Endothelial cell of umbilical vein (primary cell): Measurements from ENCODE around the gene DIP2C. TPM values are rescaled to one million over a fixed set of nuclear protein-coding genes. Genes with fewer than 3 reads are reported as not detected.

Experiments used
- BruUV-seq: library from RNA; stranded (reverse); fragments of 400-500 nt; replicated peaks from 2 replicates; lab custom pipeline; 2021; lab: Mats Ljungman, UMichigan
- CTCF ChIA-PET: fragments of 300-600, 350-600 bp; sonication (Branson Sonifier 250); formaldehyde crosslinking; loops from one replicate; lab custom pipeline; 2021; ENCODE audit warnings: antibody characterized with exemption, inconsistent platforms; lab: Charles Lee
- POLR2A ChIA-PET: fragments of 300-600, 350-600 bp; sonication (Branson Sonifier 250); formaldehyde crosslinking; loops from one replicate; lab custom pipeline; 2021; ENCODE audit warnings: antibody characterized with exemption, inconsistent platforms; lab: Charles Lee
- DNase-seq: peaks from one replicate; pipeline ENCODE4 v3.0.0-alpha.2; 2011; ENCODE audit warnings: low read depth, low spot score
- FAIRE-seq: peaks from 2 replicates; lab custom pipeline; 2011; peaks lifted over from hg19 to GRCh38; lab: Jason Lieb, UNC
- H2AFZ ChIP-seq: 2 replicates; pipeline ENCODE4 v1.6.0; 2012; ENCODE audit warnings: low read depth, low read length, control low read depth, inconsistent platforms
- H3K27ac ChIP-seq: 2 replicates; pipeline ENCODE4 v1.5.1; 2011; ENCODE audit warnings: low read depth, mild to moderate bottlenecking, control low read depth, low read length, moderate library complexity; ENCODE audit not compliant: insufficient read depth
- H3K27me3 ChIP-seq, 2 experiments: 2 replicates each; pipeline versions ENCODE4 v1.6.0 to v1.6.1; 2011; ENCODE audit warnings: low read length in 2 of 2, mixed read lengths in 1 of 2; ENCODE audit not compliant: control insufficient read depth in 2 of 2, insufficient read depth in 2 of 2
- H3K36me3 ChIP-seq, 2 experiments: 2 replicates in 1 of 2; 3 replicates in 1 of 2; pipeline ENCODE4 v1.5.1; 2011; ENCODE audit warnings: low read length in 2 of 2, mild to moderate bottlenecking in 1 of 2, moderate library complexity in 1 of 2; ENCODE audit not compliant: control insufficient read depth in 2 of 2, insufficient read depth in 2 of 2; ENCODE audit errors: extremely low read depth in 1 of 2
- H3K4me1 ChIP-seq: 3 replicates; pipeline ENCODE4 v1.5.1; 2011; ENCODE audit warnings: mild to moderate bottlenecking, low read length; ENCODE audit not compliant: control insufficient read depth, insufficient read depth; ENCODE audit errors: extremely low read depth
- H3K4me2 ChIP-seq: 2 replicates; pipeline ENCODE4 v1.6.1; 2011; ENCODE audit warnings: low read length, control low read depth, mixed read lengths; ENCODE audit not compliant: insufficient read depth
- H3K4me3 ChIP-seq, 3 experiments: fragments of 200-600 bp in 1 of 3; sonication (generic), shearing (Covaris generic) in 1 of 3; replicated peaks in 1 of 3; 2 replicates each; pipeline ENCODE4 v1.5.1; 2011 to 2016; ENCODE audit warnings: control low read depth in 3 of 3, low read length in 3 of 3, mild to moderate bottlenecking in 2 of 3, inconsistent platforms in 1 of 3, low read depth in 1 of 3, moderate library complexity in 1 of 3; ENCODE audit not compliant: insufficient read depth in 1 of 3
- H3K79me2 ChIP-seq: 2 replicates; pipeline ENCODE4 v1.6.0; 2012; ENCODE audit warnings: low read length, inconsistent platforms; ENCODE audit not compliant: control insufficient read depth, insufficient read depth
- H3K9ac ChIP-seq: replicated peaks from 2 replicates; pipeline ENCODE3; 2011; ENCODE audit warnings: low read length, control low read depth; ENCODE audit not compliant: insufficient read depth; ENCODE audit errors: extremely low read depth
- H3K9me1 ChIP-seq: replicated peaks from 3 replicates; pipeline ENCODE4 v1.6.0; 2011; ENCODE audit warnings: mild to moderate bottlenecking, low read length; ENCODE audit not compliant: control insufficient read depth, insufficient read depth; ENCODE audit errors: extremely low read depth
- H3K9me3 ChIP-seq: replicated peaks from 2 replicates; pipeline ENCODE4 v1.5.1; 2012; ENCODE audit warnings: low read length, inconsistent platforms; ENCODE audit not compliant: control insufficient read depth, insufficient read depth
- H4K20me1 ChIP-seq: replicated peaks from 2 replicates; pipeline ENCODE3; 2011; ENCODE audit warnings: mild to moderate bottlenecking, low read length; ENCODE audit not compliant: control insufficient read depth, insufficient read depth; ENCODE audit errors: extremely low read depth
- CTCF ChIP-seq, 2 donors: IDR thresholded peaks; 1 replicate in 1 of 2; 2 replicates in 1 of 2; pipeline ENCODE4 v1.5.1; 2011; ENCODE audit warnings: low read length in 2 of 2, mild to moderate bottlenecking in 2 of 2, moderate library complexity in 2 of 2, control low read depth in 1 of 2, inconsistent platforms in 1 of 2, low read depth in 1 of 2; ENCODE audit not compliant: insufficient read depth in 1 of 2; ENCODE audit errors: extremely low read depth in 1 of 2
- EZH2 ChIP-seq: IDR thresholded peaks from 2 replicates; pipeline ENCODE4 v1.6.1; 2012; ENCODE audit warnings: borderline replicate concordance, low read depth, mild to moderate bottlenecking, moderate library complexity, low read length, inconsistent platforms; ENCODE audit not compliant: severe bottlenecking
- FOS ChIP-seq: IDR thresholded peaks from 2 replicates; pipeline ENCODE4 v1.6.1; 2011; ENCODE audit warnings: mild to moderate bottlenecking, low read length, moderate library complexity, borderline replicate concordance; ENCODE audit not compliant: insufficient read depth
- GATA2 ChIP-seq: IDR thresholded peaks from 2 replicates; pipeline ENCODE4 v1.7.0; 2011; ENCODE audit warnings: low read depth, mild to moderate bottlenecking, moderate library complexity, mixed read lengths, low read length; ENCODE audit not compliant: insufficient read length, insufficient read depth
- JUN ChIP-seq: IDR thresholded peaks from 2 replicates; pipeline ENCODE4 v1.6.1; 2011; ENCODE audit warnings: borderline replicate concordance, low read depth; ENCODE audit not compliant: insufficient read length, insufficient read depth
- MAX ChIP-seq: IDR thresholded peaks from 2 replicates; pipeline ENCODE4 v1.6.1; 2011; ENCODE audit not compliant: insufficient read depth, insufficient read length
- MYC ChIP-seq: IDR thresholded peaks from one replicate; pipeline ENCODE4 v1.6.1; 2011; ENCODE audit warnings: mild to moderate bottlenecking, low read depth, low read length
- POLR2A ChIP-seq: IDR thresholded peaks from 2 replicates; pipeline ENCODE4 v1.6.1; 2012; ENCODE audit warnings: low read depth, mild to moderate bottlenecking, control low read depth, low read length
- POLR2AphosphoS5 ChIP-seq: IDR thresholded peaks from 2 replicates; pipeline ENCODE4 v1.6.1; 2012; ENCODE audit warnings: low read depth, mild to moderate bottlenecking, control low read depth, low read length, moderate library complexity; ENCODE audit not compliant: insufficient read depth
- dilution Hi-C: fragments of 300-500 bp; cut with MboI; formaldehyde crosslinking; loops from one replicate; pipeline ENCODE4 v1.15.0; 2019; ENCODE audit warnings: low sequenced_read_pairs; ENCODE audit not compliant: extremely low pct_ligation_motif_present
- intact Hi-C: fragments of 100-400 bp; cut with micrococcal nuclease; formaldehyde crosslinking; loops from one replicate; pipeline ENCODE4 v1.10.0; 2022
- polyA plus RNA-seq, 4 experiments: library from polyadenylated mRNA; depleted of rRNA in 3 of 4; stranded (reverse) in 3 of 4; unstranded in 1 of 4; fragments of >200 nt; gene quantifications; 2 replicates each; pipeline versions ENCODE4 v1.2.1 to v1.2.3, GENCODE V29; 2011 to 2012; ENCODE audit warnings: missing spikeins in 1 of 4
- total RNA-seq: library from RNA; stranded (reverse); gene quantifications from 2 replicates; pipeline ENCODE4 v1.2.3, GENCODE V29; 2021

Gene DIP2C
- total and polyA plus RNA-seq, 2 donors (not counting 3 experiments of a cell fraction or from before 2014, with no cell fraction given): 3.6 to 10.7 TPM

- FAIRE-seq (no peak), DNase-seq (no peak)
- Histone ChIP-seq H3K4me2 (no peak overlapping the region), H3K27ac (no peak overlapping the region), H3K4me1 (no peaks in the 10 kb centered on the region), H3K79me2 (no peaks in the 10 kb centered on the region), H3K9me3 (no peaks in the 10 kb centered on the region), H3K36me3 (peaks cover 20 to 25% of the 10 kb centered on the region in 2 experiments), H3K27me3 (no peaks in the 10 kb centered on the region), H3K9ac (no peak overlapping the region), H3K9me1 (no peaks in the 10 kb centered on the region), H3K4me3 (no peak overlapping the region), H2AFZ (no peak overlapping the region), H4K20me1 (no peaks in the 10 kb centered on the region)
- ChIA-PET POLR2A (no interaction called here), CTCF (interaction anchor here (1.5 kb wide), 1 partner anchor 17 kb away, joined by 5 read pairs; no protein-coding TSS in a partner anchor)
- intact Hi-C loops: no loop called here
- TF ChIP-seq POLR2AphosphoS5 (no peak), EZH2 (no peak), JUN (no peak), FOS (no peak), POLR2A (no peak), CTCF (IDR thresholded peaks at IDR 0.05; ENCODE audit: extremely low read depth in 1 of 2, insufficient read depth in 1 of 2, low read depth in 1 of 2, low read length in 2 of 2) (no peak), MAX (no peak), MYC (no peak), GATA2 (no peak)
- BruUV-seq: no TSS peak
- dilution Hi-C loops: no loop called here
Measured at GRCh38 chr10:247480-247879, 442.0 kb downstream of the DIP2C start.
